Stimulated activated effector memory CD8-positive, alpha-beta T cell treated with anti-CD3 and anti-CD28 coated beads, Interleukin-12 subunit alpha, Interleukin-12 subunit beta, amount 100 ng/mL, for 72 hours (primary cell): Measurements from ENCODE around the gene C1orf50.

Experiments
- ATAC-seq: fragments of 150-1000 bp; cut with Tn5 transposase; 2 replicates; pipeline ENCODE4 v1.10.0; 2021
- DNase-seq, 2 donors: peaks; one replicate each; pipeline ENCODE4 v3.0.0; 2021 to 2022; ENCODE audit warnings: low spot score in 2 of 2
- H3K27ac Mint-ChIP-seq: one replicate; pipeline ENCODE4 v1.8.0; 2022; ENCODE audit warnings: mild to moderate bottlenecking, mixed read lengths
- H3K36me3 Mint-ChIP-seq: one replicate; pipeline ENCODE4 v1.8.0; 2022; ENCODE audit warnings: mild to moderate bottlenecking, mixed read lengths
- H3K4me1 Mint-ChIP-seq: one replicate; pipeline ENCODE4 v1.8.0; 2022; ENCODE audit warnings: mixed read lengths
- H3K4me3 Mint-ChIP-seq: one replicate; pipeline ENCODE4 v1.8.0; 2022; ENCODE audit warnings: mild to moderate bottlenecking, mixed read lengths
- H3K9me3 Mint-ChIP-seq: one replicate; pipeline ENCODE4 v1.8.0; 2022; ENCODE audit warnings: mixed read lengths

C1orf50 gene

GRCh38 chr1:42824481-42825035 is 57.5 kb downstream of the C1orf50 start:
- no peak for DNase-seq
- Mint-ChIP-seq H3K9me3 (no peaks in the 10 kb centered on the region), H3K27ac (no peak overlapping the region), H3K4me1 (no peaks in the 10 kb centered on the region), H3K36me3 (no peaks in the 10 kb centered on the region), H3K4me3 (no peak overlapping the region)
- no peak for ATAC-seq

GRCh38 chr1:42825036-42825851 is 58.2 kb downstream of the C1orf50 start:
- H3K9me3 Mint-ChIP-seq, result no peaks in the 10 kb centered on the region
- H3K4me3 Mint-ChIP-seq, result no peak overlapping the region
- no peaks in the 10 kb centered on the region for H3K36me3 Mint-ChIP-seq
- H3K4me1 Mint-ChIP-seq, result no peaks in the 10 kb centered on the region
- no peak overlapping the region for H3K27ac Mint-ChIP-seq
- ATAC-seq (no peak), DNase-seq (no peak)
